H54 (cell line): ENCODE results near the gene PPP4R3B.
"Not testable (repeated sequence)": the region's sequence is repeated elsewhere in the genome, so short reads cannot be mapped to it uniquely, and the experiment has no call there.

Experiments
- DNase-seq: peaks from one replicate; pipeline ENCODE4 v3.0.0; 2011; ENCODE audit warnings: low spot score, mixed read lengths; ENCODE audit not compliant: insufficient read length
- FAIRE-seq: peaks from 3 replicates; lab custom pipeline; 2011; peaks lifted over from hg19 to GRCh38; lab: Jason Lieb, UNC
- POLR2A ChIP-seq: IDR thresholded peaks from 2 replicates; pipeline ENCODE4 v1.6.1; 2011; ENCODE audit warnings: low read depth, mild to moderate bottlenecking, low read length

Gene PPP4R3B

GRCh38 chr2:55567298-55567697 lies 50.1 kb downstream of the PPP4R3B start:
- FAIRE-seq: no peak
- TF ChIP-seq POLR2A: no peak
- DNase-seq: no peak

DNA sequence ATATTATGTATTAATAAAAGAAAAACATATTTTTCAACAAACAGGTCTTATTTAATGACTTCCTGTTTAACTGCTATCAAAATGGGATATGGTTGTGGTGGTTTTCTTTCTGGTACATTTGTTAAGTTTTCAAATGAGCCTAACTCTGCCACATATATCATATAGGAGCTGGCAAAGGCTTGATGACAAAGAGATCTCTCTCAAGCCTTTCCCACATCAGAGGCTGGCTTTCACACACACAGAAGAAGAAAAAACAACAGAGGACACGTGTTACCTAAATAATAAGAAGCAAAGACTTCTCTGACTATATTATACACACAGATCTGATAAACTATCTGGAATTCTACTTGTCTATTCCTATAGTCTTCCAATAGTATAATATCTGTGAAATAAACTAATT lies 51.8 kb downstream of the PPP4R3B start:
- FAIRE-seq (no peak), DNase-seq (no peak)
- no peak for TF ChIP-seq POLR2A

DNA sequence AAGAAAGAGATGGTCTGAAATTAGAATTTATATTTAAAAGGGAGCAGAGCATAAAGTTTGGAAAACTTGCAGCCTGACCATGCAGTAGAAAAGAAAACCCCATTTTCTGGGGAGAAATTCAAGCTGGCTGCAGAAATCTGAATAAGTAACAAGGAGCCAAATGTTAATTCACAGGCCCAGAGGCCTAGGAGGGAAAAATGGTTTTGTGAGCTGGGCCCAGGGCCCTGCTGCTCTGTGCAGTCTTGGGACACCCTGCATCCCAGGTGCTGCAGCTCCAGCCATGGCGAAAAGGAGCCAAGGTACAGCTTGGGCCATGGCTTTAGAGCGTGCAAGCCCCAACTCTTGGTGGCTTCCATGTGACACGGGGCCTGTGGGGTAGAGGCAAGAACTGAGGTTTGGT lies 56.6 kb downstream of the PPP4R3B start:
- no peak for DNase-seq
- no peak for TF ChIP-seq POLR2A
- FAIRE-seq: no peak

GRCh38 chr2:55556809-55557208 lies 60.6 kb downstream of the PPP4R3B start:
- TF ChIP-seq POLR2A: no peak
- DNase-seq (no peak), FAIRE-seq (no peak)

DNA sequence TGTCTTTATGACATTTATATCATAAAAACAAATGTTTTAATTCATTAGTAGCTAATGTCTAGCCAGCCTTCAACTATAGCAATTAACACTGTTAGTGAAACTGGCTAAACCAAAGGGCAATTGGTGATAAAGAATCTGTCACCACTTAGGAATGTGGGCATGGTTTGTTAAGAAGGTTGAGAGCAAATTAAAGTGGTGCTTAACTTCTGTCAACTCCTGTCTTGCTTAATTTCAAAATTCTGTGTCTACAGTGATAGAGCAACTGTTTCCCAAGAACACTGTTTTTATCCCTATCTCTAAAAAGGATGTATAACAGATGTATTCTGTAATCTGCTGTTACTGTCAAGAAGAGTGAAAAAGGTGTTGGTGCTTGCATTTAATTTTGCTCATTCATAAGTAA lies 61.4 kb downstream of the PPP4R3B start:
- DNase-seq: no peak
- FAIRE-seq: no peak

DNA sequence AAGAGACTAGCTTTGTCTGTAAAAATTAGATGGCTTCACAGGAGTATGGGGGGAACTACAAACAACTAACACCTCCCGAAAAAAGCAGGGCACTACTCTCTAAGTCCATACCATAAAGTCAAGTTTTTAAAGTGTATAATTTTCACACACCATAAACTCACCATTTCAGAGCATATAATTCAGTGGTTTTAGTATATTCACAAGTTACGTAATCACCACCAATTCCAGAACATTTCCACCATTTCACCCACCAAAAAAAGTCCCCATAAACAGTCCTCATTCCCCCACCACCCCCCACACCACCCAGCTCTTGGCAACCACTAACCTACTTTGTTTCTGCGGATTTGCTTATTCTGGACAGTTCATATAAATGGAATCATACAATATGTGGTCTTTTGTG lies 64.1 kb downstream of the PPP4R3B start:
- FAIRE-seq (no peak), DNase-seq (no peak)
- TF ChIP-seq POLR2A: no peak

More for the DNA sequence above, 61.4 kb downstream of the PPP4R3B start:
- no peak for TF ChIP-seq POLR2A

GRCh38 chr2:55550368-55551102 lies 66.9 kb downstream of the PPP4R3B start:
- no peak for TF ChIP-seq POLR2A
- FAIRE-seq (peak; percentile 71), DNase-seq (peak; percentile 16)

DNA sequence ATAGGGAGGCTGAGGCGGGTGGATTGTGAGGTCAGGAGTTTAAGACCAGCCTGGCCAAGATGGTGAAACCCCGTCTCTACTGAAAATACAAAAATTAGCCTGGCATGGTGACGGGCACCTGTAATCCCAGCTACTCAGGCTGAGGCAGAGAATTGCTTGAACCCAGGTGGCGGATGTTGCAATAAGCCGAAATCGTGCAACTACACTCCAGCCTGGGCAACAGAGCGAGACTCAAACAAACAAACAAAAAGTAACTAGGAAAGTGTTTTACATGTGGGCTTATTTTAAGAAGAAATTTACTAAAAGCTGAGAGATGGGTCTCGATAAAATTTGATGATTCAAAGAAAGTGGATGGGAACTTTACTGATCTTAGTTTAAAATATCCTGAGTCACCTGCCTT lies 69.7 kb downstream of the PPP4R3B start:
- DNase-seq, FAIRE-seq: not testable (repeated sequence)

DNA sequence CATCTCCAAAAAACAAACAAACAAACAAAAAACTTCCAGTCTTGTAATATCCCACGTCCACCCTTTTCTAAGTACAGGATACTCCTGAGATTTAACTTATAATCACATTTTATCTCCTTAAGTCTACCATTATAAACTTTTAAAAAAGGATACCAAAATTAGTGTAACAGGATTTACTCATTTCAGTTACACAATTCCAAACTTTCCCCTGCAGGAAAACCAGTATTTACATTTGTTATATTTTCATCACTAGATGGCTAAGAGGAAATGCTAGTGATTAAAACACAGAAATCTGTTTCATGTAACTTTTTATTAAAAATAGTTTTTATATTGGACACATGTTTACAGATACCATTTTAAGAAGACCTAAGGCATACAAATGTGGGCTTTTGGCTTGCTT lies 70.4 kb downstream of the PPP4R3B start:
- TF ChIP-seq POLR2A: no peak
- FAIRE-seq (no peak), DNase-seq (no peak)

- FAIRE-seq (no peak), DNase-seq (no peak)
- TF ChIP-seq POLR2A: no peak
Measured at GRCh38 chr2:55530539-55531081, 86.8 kb downstream of the PPP4R3B start.

DNA sequence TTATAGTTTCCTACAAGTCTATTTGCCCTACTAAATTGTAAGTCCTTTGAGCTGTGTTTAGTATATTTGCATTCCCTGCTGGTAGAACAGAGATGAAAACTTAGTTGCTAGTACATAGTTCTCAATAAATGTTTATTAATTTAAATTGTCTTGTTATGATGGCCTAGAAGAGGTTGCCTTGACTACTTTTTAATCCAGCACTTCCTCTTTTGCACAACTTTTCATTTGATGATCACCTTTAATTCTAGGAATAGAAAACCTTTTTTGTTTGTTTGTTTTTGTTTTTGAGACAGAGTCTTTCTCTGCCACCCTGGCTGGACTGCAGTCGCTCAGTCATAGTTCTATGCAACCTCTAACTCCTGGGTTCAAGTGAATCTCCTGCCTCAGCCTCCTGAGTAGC lies 91.2 kb downstream of the PPP4R3B start:
- no peak for FAIRE-seq
- no peak for DNase-seq
- no peak for TF ChIP-seq POLR2A

GRCh38 chr2:55524884-55525437 lies 92.5 kb downstream of the PPP4R3B start:
- FAIRE-seq: no peak
- no peak for TF ChIP-seq POLR2A
- no peak for DNase-seq

DNA sequence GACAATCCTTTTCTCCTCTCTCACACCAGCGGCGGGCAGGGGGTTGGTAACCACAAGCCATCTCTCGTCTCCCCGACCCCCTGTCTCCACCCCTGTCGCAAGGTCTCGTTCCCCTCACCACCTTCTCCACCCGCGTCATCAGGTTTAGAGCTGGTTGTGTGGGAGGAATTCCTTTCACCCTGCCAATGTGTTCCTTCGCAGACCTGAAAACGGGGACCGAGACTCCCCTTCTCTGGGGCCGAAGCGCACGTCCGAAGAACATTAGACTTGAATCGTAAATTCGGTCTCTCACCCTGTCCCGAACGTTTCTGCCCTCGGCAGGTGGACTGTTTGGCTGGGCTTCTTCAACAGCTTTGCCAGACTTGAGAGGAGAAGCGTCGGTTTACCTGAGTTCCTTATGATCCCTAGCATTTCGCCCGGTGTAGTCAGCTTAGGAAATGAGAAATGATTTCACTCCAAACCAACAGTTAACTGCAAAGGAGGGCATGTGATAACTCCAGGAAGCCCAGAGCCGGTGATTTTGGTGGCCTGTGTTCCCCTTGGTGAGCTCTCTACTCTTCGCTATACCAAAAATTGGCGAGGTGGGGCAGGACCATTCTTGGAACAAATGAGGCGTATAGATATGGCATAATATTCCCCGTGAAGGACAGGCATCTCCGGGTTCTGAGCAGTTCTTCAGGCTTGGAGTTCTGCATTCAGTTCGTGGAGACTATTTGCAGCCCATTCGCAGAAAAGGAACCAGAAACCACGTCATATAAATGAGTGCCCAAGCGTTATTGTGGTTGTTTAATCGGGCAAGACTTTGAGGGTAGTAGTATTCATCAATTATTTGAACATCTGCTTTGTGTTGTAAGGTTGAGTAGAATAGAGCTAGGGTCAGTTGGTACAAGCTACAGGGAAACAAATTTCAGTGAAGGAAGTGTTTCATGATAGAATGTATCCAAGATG lies 97.2 kb downstream of the PPP4R3B start:
- TF ChIP-seq POLR2A: no peak
- FAIRE-seq (no peak), DNase-seq (peak; percentile 16)

DNA sequence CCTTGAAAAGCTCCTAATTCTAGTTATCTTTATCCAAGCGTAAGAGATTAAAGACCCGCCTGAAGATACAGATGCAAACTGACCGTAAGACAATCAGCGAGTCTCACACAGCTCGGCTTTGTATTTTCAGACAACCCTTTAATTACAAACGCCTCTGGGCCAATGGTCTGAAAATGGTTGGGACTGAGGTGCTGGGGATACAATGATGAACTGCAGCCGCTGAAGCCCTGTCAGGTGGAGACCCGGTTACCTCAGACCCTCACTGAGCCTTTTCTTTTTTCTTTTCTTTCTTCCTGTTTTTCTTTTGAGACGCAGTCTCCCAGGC lies 98.6 kb downstream of the PPP4R3B start:
- FAIRE-seq: no peak
- DNase-seq: no peak

More for the DNA sequence above, 98.6 kb downstream of the PPP4R3B start:
- no peak for TF ChIP-seq POLR2A
